ENCODE measurements around the gene DCC.

DCC gene

DNA sequence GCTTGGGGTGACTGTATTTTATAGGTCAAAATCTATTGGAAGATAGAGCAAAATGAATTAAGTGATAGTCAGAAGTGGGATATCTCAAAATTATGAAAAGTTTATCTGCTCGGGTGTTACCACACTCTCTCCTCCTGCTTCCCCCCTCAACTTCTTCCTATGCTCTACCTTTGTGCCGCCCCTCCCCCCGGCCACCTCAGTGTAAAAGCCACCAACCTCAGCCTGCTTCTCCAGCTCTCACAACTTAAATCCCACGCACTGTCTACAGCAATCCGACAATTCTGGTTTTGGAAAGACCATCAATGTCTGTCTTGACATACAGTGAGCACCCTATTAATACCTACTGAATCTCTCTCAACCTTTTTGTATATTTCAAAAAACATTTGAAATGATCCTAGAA, 164.6 kb downstream of the DCC start:
- no peak for DNase-seq

DNA sequence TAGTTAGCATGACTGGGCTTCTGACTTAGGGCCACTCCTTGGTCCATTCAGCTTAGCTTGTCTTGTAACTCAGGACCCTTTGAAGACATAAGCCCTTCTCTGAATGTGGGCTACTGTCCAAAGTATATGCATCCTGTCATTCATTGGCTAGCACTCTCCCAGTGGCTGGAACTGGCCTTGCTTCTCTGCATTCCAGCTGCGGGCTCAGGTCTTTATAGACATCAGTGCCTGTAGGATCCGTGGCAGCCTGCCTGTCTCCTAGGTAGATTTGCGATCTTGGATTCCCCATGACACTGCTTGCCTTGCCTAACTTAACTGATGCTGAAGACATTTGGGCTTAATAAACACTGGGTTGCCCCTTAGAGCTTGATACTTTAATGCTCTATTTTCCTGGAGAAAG, 170.1 kb downstream of the DCC start:
- no peak for DNase-seq

GRCh38 chr18:52518086-52518485, 178.1 kb downstream of the DCC start:
- DNase-seq: no peak

DNA sequence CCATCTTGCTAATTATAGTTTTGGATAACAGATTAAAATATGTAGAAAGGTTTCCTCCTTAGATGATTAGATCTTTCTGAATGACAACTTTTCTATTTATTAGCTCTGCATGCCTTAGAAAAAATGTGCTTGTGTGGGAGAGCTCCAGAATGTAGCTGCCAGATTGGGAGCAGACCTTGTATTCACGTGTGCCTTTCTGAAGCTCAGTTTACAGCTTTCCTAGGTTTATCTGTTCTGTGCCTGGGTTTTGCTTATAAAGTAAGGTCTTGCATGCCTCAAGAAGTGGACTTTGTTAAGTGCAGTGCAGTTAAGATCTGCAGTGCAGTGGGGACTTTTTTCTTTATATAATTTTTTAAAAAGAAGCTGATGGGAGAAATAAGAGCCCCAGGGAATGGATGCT, 179.0 kb downstream of the DCC start:
- DNase-seq: no peak

- DNase-seq: no peak
These were observed 183.6 kb downstream of the DCC start for GRCh38 chr18:52523566-52523965.

DNA sequence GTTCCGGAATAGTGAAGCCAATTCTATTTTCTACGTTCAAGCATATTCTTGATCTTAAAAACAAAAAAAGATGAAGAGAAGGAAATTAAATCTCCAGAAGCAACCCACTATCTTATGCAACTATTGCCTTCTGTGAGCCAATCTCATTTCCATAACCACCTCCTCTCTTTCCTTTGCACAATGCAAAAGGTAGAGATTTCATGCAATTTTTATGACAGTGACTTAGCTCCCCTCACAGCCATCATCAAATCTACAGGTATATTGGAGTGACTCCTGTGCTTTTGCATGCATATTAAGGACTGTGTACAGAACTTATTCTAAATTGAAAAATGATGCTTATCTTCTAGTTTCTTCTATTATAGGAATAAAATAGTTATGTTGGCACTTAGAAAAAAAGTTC, 191.8 kb downstream of the DCC start:
- no peak for DNase-seq

DNA sequence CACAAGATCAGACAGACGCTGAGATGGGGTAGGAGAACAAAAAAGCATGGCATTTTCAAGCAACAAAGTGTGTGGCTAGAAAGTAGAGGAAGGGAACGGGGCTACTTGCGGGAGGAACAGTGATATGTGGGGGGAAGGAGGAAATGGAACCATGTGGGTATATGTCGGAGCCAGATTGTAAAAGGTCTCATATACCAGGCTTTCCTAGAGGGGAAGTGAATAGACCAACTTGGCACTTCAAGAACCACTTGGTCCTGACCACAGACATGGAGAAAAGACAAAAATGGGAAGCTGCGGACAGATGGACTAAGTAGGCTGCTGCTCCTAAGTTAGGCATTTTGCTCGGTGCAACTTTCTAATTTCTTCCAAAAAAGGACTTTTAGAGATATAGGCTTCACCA, 196.0 kb downstream of the DCC start:
- no peak for DNase-seq

DNA sequence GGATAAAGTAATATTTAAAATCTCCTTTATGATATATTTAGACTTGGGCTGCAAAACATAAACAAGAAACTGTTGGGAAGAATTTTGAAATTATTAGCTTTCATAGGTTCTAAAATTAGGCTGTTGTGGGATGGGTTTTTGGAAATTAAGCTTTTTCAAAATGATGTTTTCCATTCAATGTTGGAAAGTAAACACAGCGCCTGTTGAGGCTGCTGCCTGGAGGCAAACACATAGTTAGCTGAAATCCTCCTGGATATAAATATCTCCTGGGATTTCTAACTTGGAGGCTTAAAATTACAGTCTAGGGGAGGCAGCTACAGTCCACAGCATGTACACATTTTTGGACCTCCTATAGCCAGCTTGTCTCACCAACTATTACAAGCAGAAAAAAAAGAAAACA, 197.3 kb downstream of the DCC start:
- DNase-seq: no peak

- DNase-seq: no peak
These were observed 201.1 kb downstream of the DCC start for GRCh38 chr18:52541056-52541455.

- no peak for DNase-seq
These were observed 204.1 kb downstream of the DCC start for GRCh38 chr18:52544086-52544485.

GRCh38 chr18:52546686-52547346, 206.8 kb downstream of the DCC start:
- DNase-seq: no peak

DNA sequence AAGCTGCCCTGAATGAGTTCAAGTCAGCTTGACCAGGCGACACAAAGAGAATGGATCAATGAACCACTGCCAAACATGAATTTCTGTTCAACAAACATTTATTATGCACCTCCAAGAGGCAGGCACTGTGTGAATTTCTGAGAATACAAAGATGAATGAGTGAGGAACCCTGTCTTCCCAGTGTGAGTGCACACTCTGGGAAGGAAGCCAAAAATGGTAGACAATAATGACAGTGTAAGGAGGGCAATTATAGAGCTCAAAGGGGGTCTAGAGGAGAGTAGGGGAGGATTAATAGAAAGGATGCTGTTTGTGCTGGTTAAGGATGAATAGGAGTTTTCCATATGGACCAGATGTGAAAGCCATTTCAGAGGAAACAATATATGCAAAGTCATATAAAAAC, 213.4 kb downstream of the DCC start:
- DNase-seq: no peak

- no peak for DNase-seq
These were observed 214.2 kb downstream of the DCC start for GRCh38 chr18:52554180-52554579.

DNA sequence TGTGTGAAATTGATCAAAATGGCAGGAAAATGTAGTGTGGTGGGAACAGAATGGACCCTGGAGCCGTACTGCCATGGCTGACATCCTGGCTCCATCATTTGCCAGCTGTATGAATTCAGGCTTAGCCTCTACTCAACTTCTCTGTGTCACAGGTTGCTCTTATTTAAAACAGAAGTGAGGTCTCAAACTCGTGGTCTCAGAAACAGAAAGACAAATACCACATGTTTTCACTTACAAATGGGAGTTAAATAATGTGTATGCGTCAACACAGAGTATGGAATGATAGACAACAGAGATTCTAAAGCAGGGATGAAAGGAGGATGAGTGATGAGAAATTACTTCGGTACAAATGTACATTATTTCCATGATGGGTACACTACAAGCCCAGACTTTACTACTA, 227.4 kb downstream of the DCC start:
- no peak for DNase-seq

DNA sequence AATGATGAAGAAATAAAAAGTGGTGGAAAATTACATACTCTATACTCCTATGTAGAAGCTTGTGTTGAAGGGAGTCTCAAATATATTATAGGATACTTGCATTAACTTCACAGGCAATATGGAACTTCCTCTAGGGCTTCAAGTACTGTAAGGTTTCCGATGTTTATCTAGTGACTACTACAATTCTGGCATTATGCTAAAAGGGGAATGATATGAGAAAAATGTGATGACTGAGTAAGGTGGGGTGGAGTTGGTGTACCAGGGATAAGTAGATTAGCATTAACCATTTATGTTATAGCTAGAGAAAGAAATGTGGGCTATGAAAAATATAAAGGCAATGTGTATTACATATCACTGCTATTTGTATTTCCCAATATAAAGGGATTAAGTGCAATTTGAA, 229.5 kb downstream of the DCC start:
- DNase-seq: no peak

- DNase-seq: no peak
These were observed 231.0 kb downstream of the DCC start for GRCh38 chr18:52570975-52571374.

GRCh38 chr18:52572036-52573000, 232.3 kb downstream of the DCC start:
- no peak for DNase-seq

GRCh38 chr18:52577795-52578194, 237.8 kb downstream of the DCC start:
- DNase-seq: no peak

GRCh38 chr18:52582061-52582460, 242.1 kb downstream of the DCC start:
- DNase-seq: no peak

GRCh38 chr18:52582516-52582915, 242.5 kb downstream of the DCC start:
- DNase-seq: no peak

DNA sequence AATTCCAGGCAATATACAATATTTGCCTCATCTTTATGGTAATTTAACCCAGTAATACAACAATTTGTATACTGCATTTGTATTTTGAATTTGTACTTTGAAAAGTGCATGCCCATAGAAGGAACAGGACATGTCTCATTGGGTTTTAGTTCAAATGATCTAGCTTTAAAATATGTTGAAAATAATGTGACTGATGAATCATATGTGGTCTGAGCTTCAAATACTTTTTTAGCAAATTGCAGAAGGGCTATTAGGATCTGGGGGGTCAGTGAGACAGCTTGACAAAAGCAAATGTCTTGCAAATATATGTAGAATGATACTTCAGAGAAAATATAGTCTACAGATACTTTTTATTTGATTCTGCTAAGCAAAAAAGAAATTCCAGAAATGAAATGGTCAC, 248.9 kb downstream of the DCC start:
- DNase-seq: no peak

GRCh38 chr18:52596748-52597435, 256.9 kb downstream of the DCC start:
- no peak for DNase-seq

DNA sequence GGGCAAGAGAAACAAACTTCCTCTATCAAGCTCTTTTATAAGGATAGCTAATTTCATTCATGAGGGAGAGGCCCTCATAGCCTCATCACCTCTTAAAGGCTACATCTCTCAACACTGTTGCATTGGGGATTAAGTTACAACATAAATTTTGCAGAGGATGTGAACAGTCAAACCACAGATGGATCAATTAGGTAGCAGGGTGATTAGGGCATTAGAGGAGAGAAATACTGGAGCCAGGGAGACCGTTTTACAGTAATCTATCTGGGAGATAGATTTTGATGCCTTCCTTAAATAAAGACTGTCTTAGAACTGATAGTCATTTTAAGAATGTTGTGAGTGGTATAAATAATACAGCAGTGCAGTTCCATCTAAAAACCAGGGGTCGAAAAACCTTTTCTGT, 258.9 kb downstream of the DCC start:
- DNase-seq: no peak

GRCh38 chr18:52602820-52603219, 262.8 kb downstream of the DCC start:
- DNase-seq: no peak
